NCI-H82 treated with DMSO at 0.1 percent for 48 hours (cell line): ENCODE measurements around the gene STUB1.
A peak's percentile ranks its signal among the peaks of the same experiment; 100 is the strongest.

Experiments used
- DNase-seq: peaks from one replicate; lab custom pipeline; 2025; ENCODE audit not compliant: unreplicated experiment; lab: John Stamatoyannopoulos, UW

The STUB1 gene

DNA sequence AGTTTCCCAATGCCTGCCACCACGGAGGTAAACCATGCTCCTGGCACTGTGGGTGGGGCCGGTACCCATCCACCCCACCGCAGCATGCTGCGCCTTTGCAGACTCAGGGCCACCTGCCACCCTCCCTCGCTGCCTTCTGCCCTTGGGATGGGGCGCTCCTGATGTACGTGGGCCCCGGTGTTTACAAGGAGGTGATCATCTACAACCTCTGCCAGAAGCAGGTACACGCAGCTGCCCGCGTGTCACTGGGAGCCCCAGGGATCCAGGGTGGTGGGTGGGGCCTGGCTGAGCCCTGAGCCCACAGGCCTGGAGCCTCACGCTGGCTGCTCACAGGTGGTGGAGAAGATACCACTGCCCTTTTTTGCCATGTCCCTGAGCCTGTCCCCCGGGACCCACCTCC is 13.6 kb upstream of the STUB1 start:
- DNase-seq = no peak

DNA sequence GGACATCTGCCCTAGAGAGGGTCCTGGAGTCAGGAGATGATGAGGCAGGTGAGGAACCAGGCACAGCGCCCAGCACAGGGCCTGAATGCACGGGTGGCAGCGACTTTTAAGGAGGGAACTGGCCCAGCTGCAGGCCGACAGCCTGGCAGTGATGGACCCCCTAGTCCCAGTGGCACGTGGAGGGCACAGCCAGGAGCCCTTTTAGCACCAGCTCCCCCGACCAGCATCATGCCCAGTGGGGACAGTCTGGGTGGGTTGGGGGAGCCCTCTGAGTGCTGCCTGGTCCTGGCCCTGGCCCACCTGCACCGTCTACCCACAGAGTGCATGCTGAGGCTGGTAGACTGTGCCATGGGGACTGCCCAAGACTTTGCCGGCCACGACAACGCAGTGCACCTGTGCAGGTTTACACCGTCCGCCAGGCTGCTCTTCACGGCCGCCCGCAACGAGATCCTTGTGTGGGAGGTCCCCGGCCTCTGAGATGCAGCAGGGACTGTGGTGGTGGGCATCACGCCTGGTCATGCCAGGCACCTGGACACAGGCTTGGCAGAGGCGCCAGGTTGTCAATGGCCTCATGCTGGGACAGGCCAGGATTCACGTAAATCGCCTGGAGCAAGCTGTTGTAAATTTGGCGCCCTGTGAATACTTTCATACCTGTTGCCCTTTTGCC is 13.0 kb upstream of the STUB1 start:
- DNase-seq = no peak

DNA sequence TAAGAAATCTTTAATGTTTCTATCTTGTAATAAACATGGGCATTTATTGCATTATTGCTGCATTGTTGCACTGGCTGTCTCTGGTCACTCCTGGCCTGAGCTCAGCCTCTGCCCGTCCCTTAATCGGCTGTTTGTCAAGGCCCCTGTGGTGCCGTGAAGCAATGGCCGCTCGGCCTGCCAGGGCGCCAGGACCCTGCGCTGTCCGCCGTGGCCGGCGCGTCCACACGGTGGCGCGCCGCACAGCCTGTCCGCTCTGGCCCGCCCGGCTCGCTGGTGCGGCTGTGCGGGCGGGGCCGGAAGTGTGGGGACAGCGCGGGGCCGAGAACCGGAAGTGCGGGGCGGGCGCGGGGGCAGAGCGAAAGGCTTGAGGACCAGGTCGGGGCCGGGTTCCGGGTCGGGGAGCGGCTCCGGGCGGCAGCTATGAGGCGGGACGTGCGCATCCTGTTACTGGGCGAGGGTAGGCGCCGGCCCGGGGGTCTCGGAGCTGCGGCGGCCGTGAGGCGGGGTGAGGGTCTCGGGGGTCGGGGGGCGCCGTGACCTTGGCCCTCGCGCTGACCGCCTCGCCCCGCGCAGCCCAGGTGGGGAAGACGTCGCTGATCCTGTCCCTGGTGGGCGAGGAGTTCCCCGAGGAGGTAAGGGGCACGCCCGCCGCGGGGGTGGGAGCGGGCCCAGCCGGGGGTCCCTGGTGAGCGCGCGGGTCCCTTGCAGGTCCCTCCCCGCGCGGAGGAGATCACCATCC is 12.3 kb upstream of the STUB1 start, which contains the start of gene RHOT2:
Gene RHOT2 (plus strand): TSS at position 353 of the 739 bp plus-strand sequence. CDS start 68 bp downstream, at position 421.
- DNase-seq = peak; percentile 61

DNA sequence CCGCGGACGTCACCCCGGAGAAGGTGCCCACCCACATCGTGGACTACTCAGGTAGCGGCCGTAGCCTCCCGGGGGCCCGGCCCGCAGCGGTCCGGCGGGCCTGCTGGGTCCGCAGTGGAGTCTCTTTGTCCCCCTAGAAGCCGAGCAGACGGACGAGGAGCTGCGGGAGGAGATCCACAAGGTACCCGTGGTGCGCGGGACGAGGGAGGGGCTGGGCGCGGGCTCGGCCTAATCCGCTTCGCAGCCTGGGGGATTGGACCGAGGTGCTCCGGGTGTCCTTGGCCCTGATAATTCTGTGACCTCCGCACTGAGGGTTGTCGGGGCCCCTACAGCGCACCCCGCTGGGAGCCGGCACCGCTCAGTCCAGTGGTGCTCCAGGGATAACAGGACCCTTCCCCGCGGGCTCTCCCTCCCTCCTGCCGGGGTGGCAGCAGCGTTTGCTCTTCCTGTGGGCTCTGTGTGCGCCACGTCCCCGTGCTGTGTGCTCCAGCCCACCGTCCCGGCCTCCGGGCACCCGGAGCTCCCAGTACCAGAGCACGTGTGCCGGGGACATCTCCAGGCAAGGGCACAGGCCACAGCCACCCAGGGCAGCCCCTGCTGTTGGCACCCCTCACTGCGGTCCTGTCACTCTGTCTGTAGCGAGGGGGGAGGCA is 11.6 kb upstream of the STUB1 start:
- no peak for DNase-seq

DNA sequence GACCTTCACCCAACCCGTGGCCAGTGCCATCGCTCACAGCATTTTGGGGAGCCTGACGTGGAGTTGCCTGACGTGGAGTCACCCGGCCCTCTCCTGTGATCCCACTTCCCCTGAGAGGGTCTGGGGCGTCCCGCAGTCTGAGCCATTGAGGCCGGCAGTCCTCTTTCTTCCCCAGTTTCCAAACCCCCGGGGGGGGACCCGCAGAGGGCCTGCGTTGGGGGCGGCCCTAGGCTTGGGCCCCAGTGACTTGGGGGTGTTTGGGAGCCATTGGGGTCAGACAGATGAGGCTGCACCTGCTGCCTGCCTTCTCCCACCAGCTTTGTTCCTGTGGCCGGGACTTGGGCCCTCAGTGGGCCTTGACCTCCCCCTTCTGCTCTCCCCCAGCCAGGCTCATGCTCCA is 10.5 kb upstream of the STUB1 start:
- no peak for DNase-seq

DNA sequence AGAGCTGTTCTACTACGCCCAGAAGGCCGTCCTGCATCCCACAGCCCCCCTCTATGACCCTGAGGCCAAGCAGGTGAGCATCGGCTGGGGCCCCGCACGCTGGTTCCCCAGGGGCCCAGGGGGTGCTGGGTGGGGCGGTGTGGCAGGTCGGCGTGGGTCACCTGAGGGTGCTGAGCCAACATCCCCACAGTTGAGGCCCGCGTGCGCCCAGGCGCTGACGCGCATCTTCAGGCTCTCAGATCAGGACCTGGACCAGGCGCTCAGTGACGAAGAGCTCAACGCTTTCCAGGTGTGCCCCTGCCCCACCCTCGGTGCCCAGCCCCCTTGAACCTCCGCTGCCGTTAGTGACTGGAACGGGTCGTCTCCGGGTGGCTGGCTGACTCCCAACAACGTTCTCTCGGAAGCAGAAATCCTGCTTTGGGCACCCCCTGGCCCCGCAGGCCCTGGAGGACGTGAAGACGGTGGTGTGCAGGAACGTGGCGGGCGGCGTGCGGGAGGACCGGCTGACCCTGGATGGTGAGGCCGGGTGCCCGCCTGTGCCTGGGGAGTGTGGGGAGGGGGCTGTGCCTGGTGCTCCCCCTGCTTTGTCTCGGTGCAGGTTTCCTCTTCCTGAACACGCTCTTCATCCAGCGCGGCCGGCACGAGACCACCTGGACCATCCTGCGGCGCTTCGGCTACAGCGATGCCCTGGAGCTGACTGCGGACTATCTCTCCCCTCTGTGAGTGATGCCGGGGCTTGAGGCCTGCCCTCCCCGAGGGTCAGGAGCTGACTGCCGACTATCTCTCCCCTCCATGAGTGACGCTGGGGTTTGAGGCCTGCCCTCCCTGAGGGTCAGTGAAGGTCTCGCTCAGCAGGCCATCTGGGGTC is 9.5 kb upstream of the STUB1 start:
- no peak for DNase-seq

DNA sequence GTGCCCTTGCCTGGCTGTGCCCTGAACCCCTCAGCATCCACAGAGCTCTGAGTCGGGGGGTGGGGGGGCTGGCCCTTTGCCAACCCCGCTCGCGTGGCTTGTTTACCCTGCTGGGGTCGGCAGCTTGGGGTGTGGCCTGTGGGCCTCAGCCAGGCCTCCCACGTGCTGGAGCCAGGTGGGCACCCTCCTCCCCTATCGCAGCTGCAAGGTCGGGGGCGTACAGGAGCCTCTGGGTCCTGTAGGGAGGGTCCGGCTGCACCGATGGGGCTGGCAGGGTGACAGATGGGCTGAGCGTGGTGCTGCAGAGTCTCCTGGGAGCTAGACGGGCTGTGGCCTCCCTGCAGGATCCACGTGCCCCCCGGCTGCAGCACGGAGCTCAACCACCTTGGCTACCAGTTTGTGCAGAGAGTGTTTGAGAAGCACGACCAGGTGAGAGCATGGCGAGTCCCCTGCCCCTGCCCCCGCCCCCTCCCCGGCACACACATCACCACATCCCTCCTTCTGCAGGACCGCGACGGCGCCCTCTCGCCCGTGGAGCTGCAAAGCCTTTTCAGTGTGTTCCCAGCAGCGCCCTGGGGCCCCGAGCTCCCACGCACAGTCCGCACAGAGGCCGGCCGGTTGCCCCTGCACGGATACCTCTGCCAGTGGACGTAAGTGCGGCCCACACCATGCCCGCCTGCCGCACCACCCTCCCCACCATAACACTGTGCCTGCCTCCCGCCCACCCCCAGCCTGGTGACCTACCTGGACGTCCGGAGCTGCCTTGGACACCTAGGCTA is 8.7 kb upstream of the STUB1 start:
- DNase-seq = no peak

DNA sequence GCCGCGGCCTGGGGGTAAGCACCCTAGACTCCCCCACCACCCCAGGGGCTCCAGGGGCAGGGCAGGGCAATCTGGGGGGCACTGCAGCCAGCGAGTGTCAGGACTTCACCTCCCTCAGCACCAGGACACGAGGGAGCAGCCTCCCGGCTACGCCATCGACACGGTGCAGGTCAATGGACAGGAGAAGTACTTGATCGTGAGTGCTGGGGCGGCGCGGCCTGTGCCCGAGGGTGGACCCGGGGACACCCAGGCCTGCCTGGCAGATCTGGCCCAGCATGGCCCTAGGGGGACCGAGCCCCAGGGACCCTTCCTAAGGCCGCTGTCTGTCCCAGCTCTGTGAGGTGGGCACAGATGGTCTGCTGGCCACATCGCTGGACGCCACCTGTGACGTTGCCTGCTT is 7.8 kb upstream of the STUB1 start:
- no peak for DNase-seq

DNA sequence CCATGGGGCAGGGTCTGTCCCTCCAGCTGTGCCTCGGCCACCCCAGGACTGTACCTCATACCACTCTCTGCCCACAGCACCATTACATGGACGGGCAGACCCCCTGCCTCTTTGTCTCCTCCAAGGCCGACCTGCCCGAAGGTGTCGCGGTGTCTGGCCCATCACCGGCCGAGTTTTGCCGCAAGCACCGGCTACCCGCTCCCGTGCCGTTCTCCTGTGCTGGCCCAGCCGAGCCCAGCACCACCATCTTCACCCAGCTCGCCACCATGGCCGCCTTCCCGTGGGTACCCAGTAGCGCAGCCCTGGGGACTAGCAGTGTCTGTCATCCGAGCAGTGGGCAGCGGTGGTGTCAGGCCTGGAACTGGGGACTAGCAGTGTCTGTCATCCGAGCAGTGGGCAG is 7.4 kb upstream of the STUB1 start:
- DNase-seq = no peak

DNA sequence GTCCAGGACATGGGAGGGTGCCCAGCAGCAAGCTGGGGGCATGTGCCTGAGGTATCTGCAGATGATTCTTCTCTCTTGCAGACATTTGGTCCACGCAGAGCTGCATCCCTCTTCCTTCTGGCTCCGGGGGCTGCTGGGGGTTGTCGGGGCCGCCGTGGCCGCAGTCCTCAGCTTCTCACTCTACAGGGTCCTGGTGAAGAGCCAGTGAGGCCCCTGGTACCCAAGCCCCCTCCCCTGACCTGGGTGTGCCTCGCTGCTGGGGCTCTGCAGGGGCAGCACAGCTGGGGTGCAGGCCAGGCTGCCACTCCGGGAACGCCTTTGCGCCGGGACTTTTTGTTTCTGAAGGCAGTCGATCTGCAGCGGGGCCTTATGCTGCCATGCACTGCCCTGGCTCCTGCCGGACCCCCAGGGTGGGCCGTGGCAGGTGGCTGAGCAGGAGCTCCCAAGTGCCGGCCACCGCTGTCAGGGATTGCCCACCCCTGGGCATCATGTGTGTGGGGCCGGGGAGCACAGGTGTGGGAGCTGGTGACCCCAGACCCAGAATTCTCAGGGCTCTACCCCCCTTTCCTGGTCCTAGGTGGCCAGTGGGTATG is 6.7 kb upstream of the STUB1 start:
- no peak for DNase-seq

DNA sequence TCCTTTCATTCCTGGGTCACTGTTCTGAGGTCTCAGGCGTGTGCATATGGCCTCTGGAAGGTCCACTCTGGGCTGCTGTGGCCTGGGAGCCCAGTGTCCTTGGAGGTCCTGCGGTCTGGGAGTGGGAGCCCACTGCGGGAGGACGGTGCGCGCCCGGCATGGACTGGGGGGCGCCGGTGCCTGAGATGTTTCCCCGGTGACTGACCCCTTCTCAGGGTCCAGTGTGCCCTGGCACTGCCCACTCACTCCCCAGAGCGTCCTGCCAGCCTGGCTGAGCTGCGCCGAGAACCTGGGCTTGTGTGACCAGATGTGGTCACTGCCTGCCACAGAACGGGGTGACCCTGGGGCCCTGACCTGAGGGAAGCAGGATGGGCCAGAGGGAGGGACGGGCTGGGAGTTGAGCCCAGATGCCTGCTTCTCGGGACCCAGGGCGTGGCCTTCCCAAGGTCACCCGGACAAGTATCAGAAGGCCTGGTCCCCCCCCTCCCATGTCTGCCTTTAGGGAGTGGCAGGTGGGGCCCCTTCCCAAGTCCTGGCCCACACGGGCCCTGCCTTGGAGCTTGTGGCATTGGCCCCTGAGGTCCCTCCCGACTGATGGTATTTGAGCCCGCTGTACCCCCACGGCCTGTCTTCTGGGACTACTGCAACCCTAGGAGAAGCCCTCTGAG is 5.9 kb upstream of the STUB1 start:
- no peak for DNase-seq

DNA sequence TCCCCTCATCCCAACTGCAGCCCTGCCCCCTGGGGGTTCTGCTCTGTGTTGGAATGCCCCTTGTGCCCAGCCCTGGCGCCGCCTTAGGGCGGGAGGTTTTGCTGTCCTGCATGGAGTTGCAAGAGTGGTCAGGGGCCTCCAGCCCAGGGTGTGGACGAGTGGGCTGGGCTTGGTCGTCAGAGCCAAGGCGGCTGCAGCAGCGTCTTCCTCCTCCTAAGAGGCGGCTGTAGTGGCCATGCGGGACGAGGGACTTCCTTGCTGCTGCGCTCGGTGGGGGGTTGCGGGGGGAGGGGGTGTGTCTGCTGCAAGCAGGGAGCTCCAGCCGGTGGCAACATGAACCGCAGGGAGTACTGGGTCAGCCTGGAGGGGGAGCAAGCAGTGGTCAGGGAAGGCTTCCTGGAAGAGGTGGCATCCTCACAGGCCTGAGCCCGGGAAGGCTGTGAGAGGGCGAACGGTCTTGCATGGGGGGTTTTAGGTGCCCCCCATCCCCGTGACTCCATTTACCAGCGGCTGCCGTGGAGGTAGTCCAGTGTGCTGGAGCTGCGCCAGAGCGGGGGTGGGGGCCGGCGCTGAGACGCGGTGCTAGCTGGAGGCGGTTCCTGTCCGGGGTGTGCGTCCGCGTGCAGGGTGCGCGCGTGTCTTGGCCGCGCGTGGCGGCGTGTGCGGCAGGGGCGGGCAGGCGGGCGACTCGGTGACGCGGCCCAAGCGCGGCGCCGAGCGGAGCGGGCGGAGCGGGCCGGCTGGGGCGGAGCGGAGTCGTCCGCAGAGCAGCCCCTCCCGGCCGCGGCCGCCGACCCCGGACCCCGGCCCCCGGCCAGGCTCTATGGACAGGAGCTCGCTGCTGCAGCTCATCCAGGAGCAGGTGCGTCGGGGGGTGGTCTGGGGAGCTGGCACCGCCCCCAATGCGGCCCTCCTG is 5.0 kb upstream of the STUB1 start, which contains the start of gene RHBDL1:
Gene RHBDL1 (plus strand): TSS at position 704 of the 916 bp plus-strand sequence. CDS start 120 bp downstream, at position 824.
- DNase-seq = no peak

DNA sequence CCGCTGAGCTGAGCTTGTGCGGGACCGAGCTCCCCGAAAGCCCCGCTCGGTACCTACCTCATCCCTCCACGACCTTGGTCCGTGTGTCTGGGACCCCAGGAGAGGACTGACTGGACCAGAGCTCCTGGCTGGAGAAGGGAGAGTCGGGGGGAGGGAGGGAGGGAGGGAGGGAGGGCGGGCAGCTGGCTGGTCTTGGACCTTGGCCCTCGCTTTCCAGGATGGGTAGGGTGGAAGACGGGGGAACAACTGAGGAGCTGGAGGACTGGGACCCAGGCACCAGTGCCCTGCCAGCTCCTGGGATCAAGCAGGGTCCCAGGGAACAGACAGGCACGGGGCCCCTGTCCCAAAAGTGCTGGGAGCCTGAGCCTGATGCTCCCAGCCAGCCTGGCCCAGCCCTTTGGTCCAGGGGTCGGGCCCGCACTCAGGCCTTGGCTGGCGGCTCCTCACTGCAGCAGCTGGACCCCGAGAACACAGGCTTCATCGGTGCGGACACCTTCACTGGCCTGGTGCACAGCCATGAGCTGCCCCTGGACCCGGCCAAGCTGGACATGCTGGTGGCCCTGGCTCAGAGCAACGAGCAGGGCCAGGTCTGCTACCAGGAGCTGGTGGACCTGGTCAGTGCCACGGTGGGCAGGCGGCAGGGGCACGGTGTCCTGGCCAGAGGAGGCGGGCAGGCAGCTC is 4.2 kb upstream of the STUB1 start:
- no peak for DNase-seq

DNA sequence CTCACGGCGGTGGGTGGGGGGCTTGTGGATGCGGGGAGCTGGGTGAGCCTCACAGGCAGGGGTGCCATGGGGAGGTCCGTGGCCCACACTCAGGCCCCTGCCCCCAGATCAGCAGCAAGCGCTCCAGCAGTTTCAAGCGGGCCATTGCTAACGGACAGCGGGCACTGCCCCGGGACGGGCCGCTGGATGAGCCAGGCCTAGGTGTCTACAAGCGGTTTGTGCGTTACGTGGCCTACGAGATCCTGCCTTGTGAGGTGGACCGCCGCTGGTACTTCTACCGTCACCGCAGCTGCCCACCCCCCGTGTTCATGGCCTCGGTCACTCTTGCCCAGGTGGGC is 3.7 kb upstream of the STUB1 start:
- no peak for DNase-seq

DNA sequence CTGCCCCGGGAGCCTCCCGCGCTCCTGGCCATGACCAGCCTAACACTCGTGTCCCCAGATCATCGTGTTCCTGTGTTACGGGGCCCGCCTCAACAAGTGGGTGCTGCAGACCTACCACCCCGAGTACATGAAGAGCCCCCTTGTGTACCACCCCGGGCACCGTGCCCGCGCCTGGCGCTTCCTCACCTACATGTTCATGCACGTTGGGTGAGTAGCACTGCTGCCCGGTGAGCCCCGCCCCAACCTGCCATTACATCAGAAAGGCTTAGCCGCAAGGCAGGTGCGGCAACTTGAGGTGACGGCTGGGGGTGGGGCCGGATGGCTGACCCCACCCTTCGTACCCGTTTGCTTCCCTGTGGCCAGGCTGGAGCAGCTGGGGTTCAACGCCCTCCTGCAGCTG is 3.3 kb upstream of the STUB1 start:
- DNase-seq = no peak

DNA sequence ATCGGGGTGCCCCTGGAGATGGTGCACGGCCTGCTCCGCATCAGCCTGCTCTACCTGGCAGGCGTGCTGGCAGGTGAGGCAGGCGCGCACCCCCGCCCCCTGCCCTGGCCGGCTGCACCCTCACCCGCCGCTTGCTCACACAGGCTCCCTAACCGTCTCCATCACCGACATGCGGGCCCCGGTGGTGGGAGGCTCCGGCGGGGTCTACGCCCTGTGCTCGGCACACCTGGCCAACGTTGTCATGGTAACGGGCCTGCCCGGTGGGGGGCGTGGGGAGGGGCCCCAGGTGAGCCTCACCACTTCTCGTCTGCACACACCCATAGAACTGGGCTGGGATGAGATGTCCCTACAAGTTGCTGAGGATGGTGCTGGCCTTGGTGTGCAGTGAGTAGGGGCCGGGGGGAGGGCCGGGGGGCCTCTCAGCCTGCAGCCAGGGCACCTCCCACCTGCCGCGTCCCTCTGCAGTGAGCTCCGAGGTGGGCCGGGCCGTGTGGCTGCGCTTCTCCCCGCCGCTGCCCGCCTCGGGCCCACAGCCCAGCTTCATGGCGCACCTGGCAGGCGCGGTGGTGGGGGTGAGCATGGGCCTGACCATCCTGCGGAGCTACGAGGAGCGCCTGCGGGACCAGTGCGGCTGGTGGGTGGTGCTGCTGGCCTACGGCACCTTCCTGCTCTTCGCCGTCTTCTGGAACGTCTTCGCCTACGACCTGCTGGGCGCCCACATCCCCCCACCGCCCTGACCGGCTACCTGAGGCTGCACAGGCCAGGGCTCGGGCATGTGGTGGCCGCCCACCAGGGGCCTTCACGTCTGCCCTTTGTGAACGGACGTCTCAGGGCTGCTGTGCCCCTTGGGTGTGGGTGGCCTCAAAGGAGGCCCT is 2.7 kb upstream of the STUB1 start:
- no peak for DNase-seq
